ENCODE data around the gene NPAS3. TPM values are rescaled to one million over a fixed set of nuclear protein-coding genes. Genes with fewer than 3 reads are reported as not detected.

The NPAS3 gene
- polyA plus RNA-seq, 1 donor, result 1.0 TPM

GRCh38 chr14:33588771-33589170 lies 650.1 kb downstream of the NPAS3 start:
- Histone ChIP-seq H3K9me3 (ENCODE audit: control insufficient read depth, low read depth, low read length) (no peaks in the 10 kb centered on the region), H3K27me3 (ENCODE audit: control insufficient read depth, insufficient read depth, low read length) (no peaks in the 10 kb centered on the region), H3K27ac (ENCODE audit: low read length) (no peak overlapping the region), H3K4me1 (ENCODE audit: control insufficient read depth, insufficient read depth, low read length) (no peaks in the 10 kb centered on the region), H3K36me3 (ENCODE audit: control insufficient read depth, insufficient read depth, low read length) (no peaks in the 10 kb centered on the region), H3K4me3 (ENCODE audit: low read length) (no peak overlapping the region)
- 67% methylated on average over 1 of the region's 4 CpGs for WGBS (ENCODE audit: insufficient coverage, low lambda C conversion rate)
- no peak for DNase-seq

- peak in 1 of 2 donors; percentile 36 for DNase-seq
- Histone ChIP-seq H3K9me3 (ENCODE audit: control insufficient read depth, low read depth, low read length) (no peaks in the 10 kb centered on the region), H3K4me1 (ENCODE audit: control insufficient read depth, insufficient read depth, low read length) (no peaks in the 10 kb centered on the region), H3K27ac (ENCODE audit: low read length) (no peak overlapping the region), H3K36me3 (ENCODE audit: control insufficient read depth, insufficient read depth, low read length) (no peaks in the 10 kb centered on the region), H3K4me3 (ENCODE audit: low read length) (no peak overlapping the region), H3K27me3 (ENCODE audit: control insufficient read depth, insufficient read depth, low read length) (no peaks in the 10 kb centered on the region)
- 67% methylated on average over 1 of the region's 3 CpGs for WGBS (ENCODE audit: insufficient coverage, low lambda C conversion rate)
Observed at GRCh38 chr14:33589334-33589733, 650.7 kb downstream of the NPAS3 start.

GRCh38 chr14:33590891-33591630 lies 652.4 kb downstream of the NPAS3 start:
- Histone ChIP-seq H3K27me3 (ENCODE audit: control insufficient read depth, insufficient read depth, low read length) (no peaks in the 10 kb centered on the region), H3K4me3 (ENCODE audit: low read length) (no peak overlapping the region), H3K36me3 (ENCODE audit: control insufficient read depth, insufficient read depth, low read length) (no peaks in the 10 kb centered on the region), H3K27ac (ENCODE audit: low read length) (no peak overlapping the region), H3K4me1 (ENCODE audit: control insufficient read depth, insufficient read depth, low read length) (no peaks in the 10 kb centered on the region), H3K9me3 (ENCODE audit: control insufficient read depth, low read depth, low read length) (no peaks in the 10 kb centered on the region)
- no peak for DNase-seq
- no CpG with 5 or more reads among the region's 4 CpGs for WGBS (ENCODE audit: insufficient coverage, low lambda C conversion rate)

GRCh38 chr14:33592297-33592696 lies 653.6 kb downstream of the NPAS3 start:
- H3K4me3 ChIP-seq (ENCODE audit: low read length), result no peak overlapping the region
- WGBS (ENCODE audit: insufficient coverage, low lambda C conversion rate), result no CpG with 5 or more reads among the region's 2 CpGs
- no peak for DNase-seq

GRCh38 chr14:33596211-33597080 lies 657.8 kb downstream of the NPAS3 start:
- WGBS (ENCODE audit: insufficient coverage, low lambda C conversion rate), result 73% methylated on average over 3 of the region's 8 CpGs

More at GRCh38 chr14:33592297-33592696, 653.6 kb downstream of the NPAS3 start:
- H3K9me3 ChIP-seq (ENCODE audit: control insufficient read depth, low read depth, low read length), result no peaks in the 10 kb centered on the region
- no peaks in the 10 kb centered on the region for H3K36me3 ChIP-seq (ENCODE audit: control insufficient read depth, insufficient read depth, low read length)
- no peaks in the 10 kb centered on the region for H3K4me1 ChIP-seq (ENCODE audit: control insufficient read depth, insufficient read depth, low read length)
- H3K27me3 ChIP-seq (ENCODE audit: control insufficient read depth, insufficient read depth, low read length), result no peaks in the 10 kb centered on the region
- no peak overlapping the region for H3K27ac ChIP-seq (ENCODE audit: low read length)

GRCh38 chr14:33598582-33598981 lies 659.9 kb downstream of the NPAS3 start:
- Histone ChIP-seq H3K27me3 (ENCODE audit: control insufficient read depth, insufficient read depth, low read length) (no peaks in the 10 kb centered on the region), H3K36me3 (ENCODE audit: control insufficient read depth, insufficient read depth, low read length) (no peaks in the 10 kb centered on the region), H3K4me1 (ENCODE audit: control insufficient read depth, insufficient read depth, low read length) (no peaks in the 10 kb centered on the region), H3K27ac (ENCODE audit: low read length) (no peak overlapping the region), H3K4me3 (ENCODE audit: low read length) (no peak overlapping the region), H3K9me3 (ENCODE audit: control insufficient read depth, low read depth, low read length) (no peaks in the 10 kb centered on the region)
- WGBS (ENCODE audit: insufficient coverage, low lambda C conversion rate), result no CpG with 5 or more reads among the region's 2 CpGs
- no peak for DNase-seq

More at GRCh38 chr14:33596211-33597080, 657.8 kb downstream of the NPAS3 start:
- H3K36me3 ChIP-seq (ENCODE audit: control insufficient read depth, insufficient read depth, low read length), result no peaks in the 10 kb centered on the region
- H3K4me1 ChIP-seq (ENCODE audit: control insufficient read depth, insufficient read depth, low read length), result no peaks in the 10 kb centered on the region
- no peaks in the 10 kb centered on the region for H3K9me3 ChIP-seq (ENCODE audit: control insufficient read depth, low read depth, low read length)
- H3K27ac ChIP-seq (ENCODE audit: low read length), result no peak overlapping the region
- DNase-seq, result no peak
- H3K4me3 ChIP-seq (ENCODE audit: low read length), result no peak overlapping the region
- no peaks in the 10 kb centered on the region for H3K27me3 ChIP-seq (ENCODE audit: control insufficient read depth, insufficient read depth, low read length)

- no peaks in the 10 kb centered on the region for H3K36me3 ChIP-seq (ENCODE audit: control insufficient read depth, insufficient read depth, low read length)
- peak in 1 of 2 donors; percentile 11 for DNase-seq
- no peaks in the 10 kb centered on the region for H3K9me3 ChIP-seq (ENCODE audit: control insufficient read depth, low read depth, low read length)
- H3K27ac ChIP-seq (ENCODE audit: low read length), result no peak overlapping the region
- H3K4me1 ChIP-seq (ENCODE audit: control insufficient read depth, insufficient read depth, low read length), result no peaks in the 10 kb centered on the region
- no peaks in the 10 kb centered on the region for H3K27me3 ChIP-seq (ENCODE audit: control insufficient read depth, insufficient read depth, low read length)
- no peak overlapping the region for H3K4me3 ChIP-seq (ENCODE audit: low read length)
- WGBS (ENCODE audit: insufficient coverage, low lambda C conversion rate), result no CpG with 5 or more reads among the region's 3 CpGs
Observed at GRCh38 chr14:33602396-33602795, 663.7 kb downstream of the NPAS3 start.

- Histone ChIP-seq H3K27me3 (ENCODE audit: control insufficient read depth, insufficient read depth, low read length) (no peaks in the 10 kb centered on the region), H3K27ac (ENCODE audit: low read length) (no peak overlapping the region), H3K36me3 (ENCODE audit: control insufficient read depth, insufficient read depth, low read length) (no peaks in the 10 kb centered on the region), H3K4me3 (ENCODE audit: low read length) (no peak overlapping the region), H3K9me3 (ENCODE audit: control insufficient read depth, low read depth, low read length) (no peaks in the 10 kb centered on the region), H3K4me1 (ENCODE audit: control insufficient read depth, insufficient read depth, low read length) (no peaks in the 10 kb centered on the region)
- no CpG with 5 or more reads among the region's 3 CpGs for WGBS (ENCODE audit: insufficient coverage, low lambda C conversion rate)
- no peak for DNase-seq
Observed at GRCh38 chr14:33606591-33606990, 667.9 kb downstream of the NPAS3 start.

GRCh38 chr14:33609582-33609981 lies 670.9 kb downstream of the NPAS3 start:
- Histone ChIP-seq H3K27ac (ENCODE audit: low read length) (no peak overlapping the region), H3K4me1 (ENCODE audit: control insufficient read depth, insufficient read depth, low read length) (no peaks in the 10 kb centered on the region), H3K4me3 (ENCODE audit: low read length) (no peak overlapping the region), H3K27me3 (ENCODE audit: control insufficient read depth, insufficient read depth, low read length) (no peaks in the 10 kb centered on the region), H3K9me3 (ENCODE audit: control insufficient read depth, low read depth, low read length) (no peaks in the 10 kb centered on the region), H3K36me3 (ENCODE audit: control insufficient read depth, insufficient read depth, low read length) (no peaks in the 10 kb centered on the region)
- DNase-seq, result no peak
- 90% methylated on average over 2 of the region's 6 CpGs for WGBS (ENCODE audit: insufficient coverage, low lambda C conversion rate)

GRCh38 chr14:33610121-33610520 lies 671.4 kb downstream of the NPAS3 start:
- Histone ChIP-seq H3K4me3 (ENCODE audit: low read length) (no peak overlapping the region), H3K9me3 (ENCODE audit: control insufficient read depth, low read depth, low read length) (no peaks in the 10 kb centered on the region), H3K4me1 (ENCODE audit: control insufficient read depth, insufficient read depth, low read length) (no peaks in the 10 kb centered on the region), H3K27ac (ENCODE audit: low read length) (no peak overlapping the region), H3K27me3 (ENCODE audit: control insufficient read depth, insufficient read depth, low read length) (no peaks in the 10 kb centered on the region), H3K36me3 (ENCODE audit: control insufficient read depth, insufficient read depth, low read length) (no peaks in the 10 kb centered on the region)
- DNase-seq, result no peak
- WGBS (ENCODE audit: insufficient coverage, low lambda C conversion rate), result 86% methylated on average over 1 of the region's 1 CpG
